BLaER1 (cell line): Measurements from ENCODE around the gene BCL6.

Experiments used
- H3K27ac ChIP-seq: shearing (Covaris generic); formaldehyde crosslinking; 2 replicates; pipeline ENCODE4 v1.8.1; 2022
- H3K27me3 ChIP-seq: shearing (Covaris generic); formaldehyde crosslinking; 2 replicates; pipeline ENCODE4 v1.8.1; 2022
- H3K36me3 ChIP-seq: shearing (Covaris generic); formaldehyde crosslinking; 2 replicates; pipeline ENCODE4 v1.8.1; 2022
- H3K4me1 ChIP-seq: shearing (Covaris generic); formaldehyde crosslinking; 2 replicates; pipeline ENCODE4 v1.8.1; 2022
- H3K4me2 ChIP-seq: shearing (Covaris generic); formaldehyde crosslinking; 2 replicates; pipeline ENCODE4 v1.8.1; 2022
- H3K4me3 ChIP-seq: shearing (Covaris generic); formaldehyde crosslinking; 2 replicates; pipeline ENCODE4 v1.8.1; 2022
- H3K9ac ChIP-seq: shearing (Covaris generic); formaldehyde crosslinking; 2 replicates; pipeline ENCODE4 v1.8.1; 2022
- H3K9me3 ChIP-seq: shearing (Covaris generic); formaldehyde crosslinking; 2 replicates; pipeline ENCODE4 v1.8.1; 2022
- H4K20me1 ChIP-seq: shearing (Covaris generic); formaldehyde crosslinking; 2 replicates; pipeline ENCODE4 v1.8.1; 2022
- Cebpa-rat ChIP-seq: shearing (Covaris generic); IDR thresholded peaks from 2 replicates; pipeline ENCODE4 v1.8.1; 2022

BCL6 gene

DNA sequence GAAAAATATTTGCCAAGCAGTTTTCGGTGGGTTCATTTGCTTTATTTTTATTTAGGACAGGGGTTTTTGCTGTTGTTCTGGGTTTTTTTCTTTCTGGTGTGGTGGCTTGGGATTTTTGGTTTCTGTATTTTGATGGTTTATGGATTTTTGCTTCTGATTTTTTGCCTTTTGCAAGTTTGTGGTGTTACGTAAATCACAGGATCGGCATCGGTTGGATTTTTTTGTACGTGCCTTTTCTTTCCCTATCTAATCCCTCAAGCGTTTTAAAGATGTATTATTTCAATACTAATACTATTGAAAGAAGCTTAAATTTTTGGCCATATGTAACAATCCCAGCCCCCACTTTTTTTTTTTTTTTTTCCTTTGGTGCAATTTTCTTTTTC is 782 bp upstream of the BCL6 start:
- Histone ChIP-seq H3K9ac (peak overlapping the region; percentile 99), H3K4me1 (peaks cover 43% of the 10 kb centered on the region), H4K20me1 (peaks cover 36% of the 10 kb centered on the region), H3K4me3 (peak overlapping the region; percentile 97), H3K4me2 (peak overlapping the region; percentile 98), H3K36me3 (no peaks in the 10 kb centered on the region), H3K27me3 (no peaks in the 10 kb centered on the region), H3K9me3 (no peaks in the 10 kb centered on the region), H3K27ac (peak overlapping the region; percentile 100)
- TF ChIP-seq Cebpa-rat: no peak

DNA sequence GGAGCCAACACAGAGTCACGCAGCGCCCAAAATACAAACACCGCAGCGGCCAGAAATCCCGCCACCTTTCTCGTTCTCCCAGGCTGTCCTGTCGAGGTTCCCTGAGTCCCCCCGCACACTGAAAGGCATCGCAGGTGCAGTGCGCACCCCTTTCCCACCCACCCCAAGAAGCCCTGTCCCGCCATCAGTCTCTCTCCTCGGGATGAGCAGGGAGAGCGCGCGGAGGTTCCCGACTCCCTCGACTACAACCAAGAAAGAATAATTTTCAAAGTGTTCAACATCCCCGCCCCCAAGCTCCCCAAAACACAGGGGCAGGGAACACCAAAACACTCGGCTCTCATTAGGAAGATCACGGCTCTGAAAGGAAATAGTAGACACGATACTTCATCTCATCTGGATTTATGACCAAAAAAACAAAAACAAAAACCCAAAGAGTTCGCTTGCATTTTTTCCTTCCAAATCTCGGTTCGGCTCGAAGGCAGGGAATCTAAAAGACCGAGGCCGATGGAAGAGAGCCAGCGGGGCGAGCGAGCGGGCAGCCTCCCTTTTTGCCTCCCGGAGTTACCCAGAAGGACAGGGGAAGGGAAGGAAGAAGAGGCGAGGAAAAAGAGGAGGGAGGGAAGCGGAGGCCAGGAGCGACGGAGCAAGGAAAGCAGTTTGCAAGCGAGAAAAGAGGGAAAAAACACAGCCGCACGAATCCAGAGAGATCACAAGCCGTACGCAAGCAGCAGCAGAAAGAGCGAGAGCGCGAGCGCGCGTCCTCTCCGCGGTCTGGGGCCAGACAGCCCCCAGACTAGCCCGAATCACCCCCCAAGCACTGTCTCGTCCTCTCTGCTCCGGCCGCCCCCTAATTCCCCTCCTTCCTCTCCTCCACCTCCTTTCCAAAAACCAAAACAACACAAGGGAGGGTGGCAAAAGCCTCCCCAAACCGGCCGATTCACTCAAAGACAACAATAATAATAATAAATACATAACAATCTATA is 808 bp downstream of the BCL6 start:
- H3K27me3 ChIP-seq: no peaks in the 10 kb centered on the region
- H3K4me2 ChIP-seq: peak overlapping the region; percentile 98
- H3K36me3 ChIP-seq: peaks cover 1% of the 10 kb centered on the region; the same call in 1 of the 2 replicates
- no peak for TF ChIP-seq Cebpa-rat
- H3K4me1 ChIP-seq: peaks cover 28% of the 10 kb centered on the region
- H4K20me1 ChIP-seq: peaks cover 52% of the 10 kb centered on the region
- peak overlapping the region; percentile 99 for H3K9ac ChIP-seq
- H3K9me3 ChIP-seq: no peaks in the 10 kb centered on the region
- H3K27ac ChIP-seq: peak overlapping the region; percentile 100
- H3K4me3 ChIP-seq: peak overlapping the region; percentile 97

DNA sequence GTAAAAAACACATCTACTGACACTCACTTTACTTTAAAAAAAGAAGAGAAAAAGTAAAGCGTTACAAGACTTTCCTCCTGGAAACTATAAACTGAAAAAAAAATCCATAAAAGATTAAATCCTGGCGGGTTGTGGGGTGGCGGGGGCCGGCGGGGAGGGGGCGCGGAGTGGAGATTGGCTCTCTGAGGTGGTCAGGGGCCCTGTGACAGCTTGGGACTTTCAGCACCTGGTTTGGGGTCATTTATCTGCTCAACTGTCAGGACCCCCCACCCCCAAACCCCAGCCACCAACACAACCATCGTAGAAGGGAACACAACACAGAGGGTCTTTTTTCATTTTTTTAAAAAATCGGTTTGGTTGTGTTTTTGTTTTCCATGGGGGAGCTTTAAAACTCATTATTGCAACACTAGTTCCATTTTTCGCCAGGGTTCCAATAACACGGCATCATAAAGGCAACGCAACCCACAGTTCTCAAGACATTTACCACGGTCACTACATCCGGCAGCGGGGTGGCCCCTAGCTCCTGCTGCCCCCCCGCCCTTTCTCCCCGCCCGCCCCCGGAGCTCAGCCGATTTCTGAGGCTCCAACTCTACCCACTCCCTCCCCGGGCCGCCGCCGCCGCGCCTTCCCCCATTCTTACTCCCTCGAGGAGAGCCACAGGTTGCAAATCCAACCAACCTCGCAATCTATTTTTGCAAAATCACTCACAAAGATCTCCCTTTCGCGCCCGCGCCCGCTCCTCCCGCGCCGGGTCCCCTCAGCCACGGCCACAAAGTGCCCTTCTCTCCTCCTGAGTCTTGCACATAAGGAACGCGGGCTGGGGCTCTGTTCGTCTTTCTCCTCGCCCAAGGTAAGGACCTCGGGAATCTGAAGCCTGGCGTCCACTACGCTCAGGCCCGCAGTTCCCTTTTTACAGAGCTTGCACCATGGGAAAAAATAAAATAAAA is 1.8 kb downstream of the BCL6 start:
- Histone ChIP-seq H3K27me3 (no peaks in the 10 kb centered on the region), H3K9ac (peak overlapping the region; percentile 99), H3K36me3 (peaks cover 5% of the 10 kb centered on the region; the same call in 1 of the 2 replicates), H3K4me3 (peak overlapping the region; percentile 97), H3K27ac (peak overlapping the region; percentile 100), H3K4me1 (peaks cover 22% of the 10 kb centered on the region), H3K9me3 (no peaks in the 10 kb centered on the region), H3K4me2 (peak overlapping the region; percentile 98), H4K20me1 (peaks cover 62% of the 10 kb centered on the region)
- TF ChIP-seq Cebpa-rat: no peak

DNA sequence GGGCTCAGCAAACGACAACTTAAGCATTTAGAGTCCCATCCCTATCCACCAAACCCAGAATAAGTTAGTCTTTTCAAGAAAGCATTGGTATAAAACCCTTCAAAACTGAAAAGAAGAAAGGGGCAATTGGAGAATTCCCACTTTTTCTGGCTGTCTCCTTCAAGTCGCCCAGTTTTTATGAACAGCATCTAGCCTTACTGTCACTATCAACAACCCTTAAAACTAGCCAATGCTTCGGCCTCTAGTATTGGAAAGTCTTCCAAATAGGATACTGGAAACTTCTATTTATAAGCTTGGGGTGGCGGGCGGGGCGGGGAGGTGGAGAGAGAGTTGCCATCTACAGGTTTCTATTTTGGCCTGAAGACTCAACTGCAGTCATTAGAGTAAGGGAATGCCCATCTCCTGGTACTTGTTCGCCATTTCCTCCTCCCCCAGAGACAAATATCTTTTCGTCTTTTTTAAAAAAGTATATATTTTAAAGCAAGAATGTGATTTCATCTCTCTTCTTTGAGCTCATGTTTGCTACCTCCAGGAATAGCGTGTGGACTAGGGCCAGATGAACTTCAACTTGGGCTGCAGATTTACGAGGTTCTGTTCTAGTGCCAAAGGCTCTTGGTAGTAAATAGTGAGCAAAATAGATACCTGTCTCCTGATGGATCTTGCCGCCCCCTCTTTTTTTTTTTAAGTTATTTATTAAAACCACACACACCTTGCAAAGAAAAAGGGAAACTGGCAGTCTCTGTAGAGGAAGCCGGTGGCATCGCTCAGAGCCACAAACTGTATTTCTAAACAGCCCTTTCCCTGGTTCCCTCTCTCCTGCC is 2.7 kb downstream of the BCL6 start:
- Histone ChIP-seq H3K4me2 (peak overlapping the region; percentile 98), H3K9ac (peak overlapping the region; percentile 99), H3K4me3 (peak overlapping the region; percentile 97), H3K9me3 (no peaks in the 10 kb centered on the region), H4K20me1 (peaks cover 71% of the 10 kb centered on the region), H3K4me1 (peaks cover 20% of the 10 kb centered on the region), H3K27ac (peak overlapping the region; percentile 100), H3K27me3 (no peaks in the 10 kb centered on the region), H3K36me3 (peaks cover 5% of the 10 kb centered on the region; the same call in 1 of the 2 replicates)
- TF ChIP-seq Cebpa-rat: no peak

DNA sequence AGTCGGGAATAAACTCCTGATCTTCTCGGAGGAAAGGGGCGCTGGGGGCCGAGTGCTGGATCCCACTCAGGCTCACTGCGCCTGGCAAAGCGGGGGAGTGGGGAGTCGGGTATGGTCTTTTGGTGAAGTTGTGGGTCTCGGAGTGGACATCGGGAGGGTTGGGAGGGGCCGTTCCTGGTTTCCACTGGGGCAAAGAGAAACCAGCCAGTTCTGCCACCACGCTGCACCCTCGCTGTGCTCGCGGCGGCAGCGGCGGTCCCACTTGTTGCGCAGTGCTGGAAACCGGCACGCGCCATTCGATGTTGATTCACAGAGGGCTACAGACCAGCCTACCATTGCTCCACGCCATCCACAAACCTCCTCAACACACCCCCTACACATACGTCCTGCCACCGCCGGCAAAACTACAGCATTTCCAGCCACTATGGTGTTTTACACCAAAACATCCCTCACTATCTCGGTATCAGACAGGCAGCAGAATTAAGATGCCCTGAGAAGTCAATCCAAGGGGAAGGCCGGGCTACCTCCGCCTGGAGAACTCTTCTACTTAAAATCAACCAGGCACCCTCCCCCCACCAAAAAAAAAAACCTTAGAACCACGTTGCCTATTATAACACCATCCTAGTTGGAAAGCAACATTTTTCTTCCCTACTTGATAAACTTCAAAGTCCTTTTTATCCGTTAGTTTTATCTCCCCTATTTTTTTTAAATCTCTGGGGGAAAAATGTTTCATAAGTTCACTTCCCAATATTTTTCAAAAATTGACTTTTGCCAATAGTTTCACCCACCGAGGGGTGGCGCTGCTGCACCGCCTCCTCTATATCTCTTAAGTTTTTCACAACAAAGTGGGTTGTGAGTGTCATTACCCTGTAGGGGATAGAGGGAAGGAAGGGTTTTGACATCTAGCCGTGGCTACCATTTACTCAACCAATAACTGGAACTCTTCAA is 3.6 kb downstream of the BCL6 start:
- Histone ChIP-seq H3K27me3 (no peaks in the 10 kb centered on the region), H4K20me1 (peaks cover 79% of the 10 kb centered on the region), H3K9ac (peak overlapping the region; percentile 99), H3K36me3 (peaks cover 5% of the 10 kb centered on the region; the same call in 1 of the 2 replicates), H3K4me2 (peak overlapping the region; percentile 98), H3K9me3 (no peaks in the 10 kb centered on the region), H3K4me3 (peak overlapping the region; percentile 97), H3K27ac (peak overlapping the region; percentile 100), H3K4me1 (peaks cover 21% of the 10 kb centered on the region)
- TF ChIP-seq Cebpa-rat: no peak

DNA sequence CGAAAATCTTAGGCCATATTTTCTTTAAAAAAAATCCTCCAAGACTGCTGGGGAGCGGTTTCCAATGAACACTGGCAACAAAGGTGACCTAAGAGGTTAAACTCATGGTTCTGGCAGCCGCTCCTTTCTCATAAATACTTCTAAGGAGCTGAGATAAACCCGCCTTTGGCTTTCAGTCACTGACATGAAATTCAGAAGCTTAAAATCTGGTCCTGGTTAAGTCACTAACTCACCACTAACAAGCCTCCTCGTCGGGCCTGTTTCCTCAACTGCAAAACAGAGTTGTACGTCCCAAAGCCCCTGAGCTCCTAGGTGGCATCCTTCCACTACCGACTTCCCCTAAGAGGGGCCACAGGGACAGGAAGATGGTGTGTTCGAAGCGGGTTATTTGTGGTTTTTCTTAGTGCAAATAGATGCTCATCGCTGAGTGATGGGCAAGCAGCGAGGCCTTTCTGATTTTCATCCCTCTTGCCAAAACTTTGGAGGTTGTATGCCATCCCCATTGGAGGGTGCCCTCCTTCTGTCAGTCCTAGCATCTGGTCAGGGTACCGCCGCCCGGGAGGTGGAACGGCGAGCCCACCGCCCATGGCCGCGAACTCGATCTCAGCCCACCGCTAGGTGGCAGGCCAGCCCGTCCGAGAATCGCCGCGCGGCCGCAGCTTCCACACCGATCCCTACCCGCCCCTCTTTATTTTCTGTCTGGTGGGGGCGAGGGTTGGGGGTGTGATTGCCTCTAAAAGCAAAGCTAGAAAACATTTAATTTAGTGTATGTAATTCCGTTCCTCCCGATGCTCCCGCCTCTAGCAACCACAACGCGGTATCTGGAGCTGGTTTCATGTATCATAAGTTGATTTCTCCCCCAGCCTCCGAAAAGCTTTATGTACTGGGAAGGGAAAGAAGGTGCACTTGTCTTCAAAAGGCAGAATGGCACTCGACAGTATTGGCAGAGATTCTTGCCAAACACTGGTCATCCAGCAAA is 4.6 kb downstream of the BCL6 start:
- Histone ChIP-seq H4K20me1 (peaks cover 89% of the 10 kb centered on the region), H3K27ac (peak overlapping the region; percentile 100), H3K36me3 (peaks cover 5% of the 10 kb centered on the region; the same call in 1 of the 2 replicates), H3K4me2 (peak overlapping the region; percentile 98), H3K9me3 (no peaks in the 10 kb centered on the region), H3K4me3 (peak overlapping the region; percentile 97), H3K4me1 (peaks cover 31% of the 10 kb centered on the region), H3K27me3 (no peaks in the 10 kb centered on the region), H3K9ac (peak overlapping the region; percentile 99)
- no peak for TF ChIP-seq Cebpa-rat

DNA sequence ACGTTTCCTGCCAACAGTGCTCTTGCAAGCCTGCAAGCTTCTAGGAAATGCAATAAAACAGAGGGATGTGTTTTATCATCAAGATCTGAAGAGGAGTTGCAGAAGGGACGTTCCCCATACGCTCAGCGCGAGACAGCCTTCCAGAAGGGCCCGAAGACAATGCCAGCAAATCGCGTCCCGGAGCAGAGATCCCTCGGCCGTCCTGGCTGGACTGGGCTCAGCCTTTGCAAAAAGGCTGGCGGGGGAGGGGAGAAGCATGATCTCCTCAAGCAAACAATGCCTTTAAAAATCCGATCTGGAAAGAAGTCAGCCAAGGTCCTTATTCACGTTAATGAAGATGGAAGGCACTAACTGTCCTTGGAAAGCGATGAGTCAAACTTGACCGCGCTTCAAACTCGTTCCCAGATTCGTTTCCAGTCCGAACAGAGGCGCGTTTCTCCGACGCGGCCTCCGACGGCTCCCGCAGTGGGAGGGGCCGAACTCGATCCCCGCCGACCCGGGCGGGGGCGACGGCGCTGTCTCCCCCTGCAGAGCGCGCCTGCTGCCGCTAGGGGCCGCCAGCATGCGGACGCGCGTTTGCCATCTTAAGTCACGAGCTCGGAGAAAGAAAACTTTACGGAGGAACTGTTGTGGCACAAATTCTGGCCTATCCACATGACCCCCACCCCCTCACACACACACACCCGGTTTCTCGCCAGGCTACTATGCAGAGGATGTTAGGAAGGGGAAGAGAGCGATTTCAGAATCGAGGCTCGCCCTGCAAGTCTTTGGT is 5.5 kb downstream of the BCL6 start:
- Histone ChIP-seq H3K4me1 (peaks cover 41% of the 10 kb centered on the region), H3K36me3 (peaks cover 5% of the 10 kb centered on the region), H3K4me2 (peak overlapping the region; percentile 98), H4K20me1 (peaks cover 93% of the 10 kb centered on the region), H3K27ac (peak overlapping the region; percentile 100), H3K4me3 (peak overlapping the region; percentile 97), H3K9me3 (no peaks in the 10 kb centered on the region), H3K9ac (peak overlapping the region; percentile 99), H3K27me3 (no peaks in the 10 kb centered on the region)
- no peak for TF ChIP-seq Cebpa-rat
